ENCODE measurements around the gene MILR1.

MILR1 gene

DNA sequence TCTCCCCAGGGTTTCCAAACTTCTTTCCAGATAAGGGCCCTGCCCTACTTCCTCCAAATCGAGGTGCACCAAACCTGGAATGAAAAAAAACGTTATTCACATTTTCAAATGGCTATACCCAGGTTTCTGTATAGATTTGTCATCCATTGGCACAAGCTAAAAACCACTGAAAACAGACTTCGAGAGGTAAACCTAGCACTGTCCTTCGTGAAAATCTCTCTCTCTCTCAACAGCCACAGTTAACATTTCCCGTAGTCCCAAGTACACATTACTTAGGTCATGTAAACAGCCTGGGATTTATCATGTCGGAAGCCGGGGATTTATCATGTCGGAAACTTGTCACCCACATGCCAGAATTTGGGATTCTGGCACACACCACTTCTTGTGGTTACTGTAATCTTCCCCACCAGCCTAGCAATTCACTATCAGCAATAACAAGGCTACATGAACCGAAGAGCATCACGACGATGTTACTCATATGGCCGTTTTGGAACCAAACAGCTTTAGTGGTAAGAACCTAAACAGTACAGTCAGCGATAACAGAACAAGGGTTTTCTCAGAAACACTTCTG is 55.9 kb downstream of the MILR1 start:
- no peak for FAIRE-seq

DNA sequence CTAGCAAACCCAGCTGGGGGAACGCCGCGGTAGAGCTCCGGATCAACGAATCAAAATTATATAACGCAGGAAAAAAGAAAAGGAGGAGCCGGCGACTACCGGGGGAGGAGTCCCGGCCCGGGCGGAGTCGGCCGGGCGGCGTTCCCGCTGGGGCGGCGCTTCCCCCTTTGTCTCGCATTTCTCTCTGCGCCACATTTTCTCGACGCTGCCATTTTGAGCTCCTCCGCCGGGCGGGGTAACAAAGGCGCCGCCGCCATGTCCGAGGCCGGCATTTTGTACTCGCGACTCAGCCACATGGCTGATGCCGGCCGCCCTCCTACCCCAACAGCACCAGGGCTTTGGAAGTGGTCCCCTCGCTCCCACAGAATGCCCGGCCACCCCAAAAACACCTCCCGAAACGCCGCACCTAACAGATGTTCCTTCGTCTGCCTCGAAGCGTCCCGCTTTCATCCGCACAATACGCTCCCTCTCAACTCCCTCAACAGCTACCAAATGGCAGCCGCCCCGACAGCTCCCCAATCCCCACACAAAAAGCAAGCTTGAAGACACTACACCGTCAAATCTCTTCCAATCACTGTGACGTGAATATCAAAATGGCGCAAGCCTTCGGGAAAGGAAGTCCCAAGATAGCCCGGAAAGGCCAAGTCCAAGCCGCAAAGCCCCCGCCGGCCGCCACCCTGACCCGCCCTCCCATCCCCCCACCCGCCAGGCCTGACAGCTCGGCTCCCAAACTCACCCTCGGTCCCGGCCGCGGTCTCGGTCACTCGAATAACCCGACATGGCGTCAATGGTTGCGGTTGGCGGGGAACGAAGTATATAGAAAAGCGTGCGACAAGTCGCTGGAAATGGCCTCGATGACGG is 56.7 kb downstream of the MILR1 start:
- no peak for FAIRE-seq

- peak; percentile 84 for FAIRE-seq
Observed at GRCh38 chr17:64506201-64506575, 57.3 kb downstream of the MILR1 start, which contains the start of gene DDX5. Gene DDX5, minus strand, starts transcription at chr17:64506289. Its CDS starts 170 bp downstream, at chr17:64506119.

DNA sequence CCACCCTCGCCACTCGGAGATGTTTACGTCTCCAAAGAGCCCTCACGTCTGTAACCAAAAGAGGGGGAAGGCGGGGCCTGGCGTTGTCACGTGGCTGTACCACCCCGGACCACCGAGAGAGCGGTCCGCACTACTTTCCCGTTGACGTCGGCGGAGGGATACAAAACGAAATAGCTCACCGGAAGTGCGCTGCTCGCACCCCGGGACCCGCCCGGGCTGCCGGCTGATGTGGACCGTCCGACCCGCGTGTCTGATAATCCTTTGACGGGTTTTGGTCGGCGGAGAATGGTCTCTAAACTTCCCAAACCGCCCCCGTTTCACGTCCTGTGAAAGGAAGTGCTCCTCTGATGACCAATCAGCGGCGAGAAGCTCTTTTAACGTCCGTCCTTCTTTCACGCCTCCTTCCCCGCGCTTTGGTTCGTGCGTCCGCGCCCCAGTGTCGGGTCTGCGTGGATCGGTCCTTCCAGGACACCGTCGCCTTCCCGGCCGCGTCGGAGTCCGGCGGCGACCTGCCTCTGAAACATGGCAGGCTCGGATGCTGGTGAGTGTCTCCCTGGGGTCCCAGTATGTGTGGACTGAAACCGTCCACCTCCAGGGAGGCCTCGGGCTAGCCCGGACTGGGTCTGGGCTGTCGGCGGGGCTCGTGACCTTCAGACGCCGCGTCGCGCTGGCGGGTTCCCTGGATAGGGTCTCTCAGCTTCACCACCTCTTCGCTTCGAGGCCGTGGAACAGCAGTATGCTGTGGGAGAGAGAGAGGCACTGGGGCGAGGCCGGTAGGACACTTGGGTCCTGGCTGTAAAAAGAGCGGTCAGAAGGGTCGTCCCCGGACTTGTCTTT is 57.9 kb downstream of the MILR1 start, which contains the start of gene CEP95:
Gene CEP95 (plus strand): TSS at position 402 of the 837 bp plus-strand sequence. CDS start 121 bp downstream, at position 523.
- peak; percentile 82 for FAIRE-seq

DNA sequence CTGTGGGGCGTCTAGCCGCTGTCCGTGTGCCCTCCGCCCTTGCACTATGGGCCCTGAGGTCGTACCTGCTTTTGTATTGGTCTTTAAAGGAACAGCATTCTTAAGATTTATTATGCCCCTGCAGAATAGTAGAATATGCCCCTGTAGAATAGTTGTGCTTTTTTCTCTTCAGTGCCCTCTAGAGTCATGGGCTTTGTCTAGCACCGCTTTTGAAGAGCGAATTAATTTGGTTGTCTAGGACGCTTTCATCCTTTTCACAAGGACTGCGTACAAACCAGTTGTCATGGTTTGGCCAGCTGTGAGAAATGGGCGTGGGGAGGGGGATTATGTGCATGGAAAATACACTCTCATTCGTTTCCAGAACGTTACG is 58.5 kb downstream of the MILR1 start:
- no peak for FAIRE-seq

GRCh38 chr17:64508683-64509082 is 59.8 kb downstream of the MILR1 start:
- no peak for FAIRE-seq

DNA sequence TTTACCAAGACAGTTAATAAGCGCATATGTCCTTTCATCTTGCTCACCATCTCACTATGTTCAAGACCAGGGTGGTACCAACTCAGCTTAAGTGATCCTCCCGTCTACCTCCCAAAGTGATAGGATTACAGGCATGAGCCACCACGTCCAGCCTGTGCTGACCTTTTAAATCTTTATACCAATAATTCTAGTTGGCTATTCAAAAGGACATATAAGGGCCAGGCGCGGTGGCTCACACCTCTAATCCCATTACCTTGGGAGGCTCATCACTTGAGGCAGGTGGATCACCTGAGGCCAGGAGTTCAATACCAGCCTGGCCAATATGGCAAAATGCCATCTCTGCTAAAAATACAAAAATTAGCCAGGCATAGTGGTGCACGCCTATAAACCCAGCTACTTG is 60.3 kb downstream of the MILR1 start:
- no peak for FAIRE-seq

GRCh38 chr17:64515419-64515818 is 66.5 kb downstream of the MILR1 start:
- no peak for FAIRE-seq

DNA sequence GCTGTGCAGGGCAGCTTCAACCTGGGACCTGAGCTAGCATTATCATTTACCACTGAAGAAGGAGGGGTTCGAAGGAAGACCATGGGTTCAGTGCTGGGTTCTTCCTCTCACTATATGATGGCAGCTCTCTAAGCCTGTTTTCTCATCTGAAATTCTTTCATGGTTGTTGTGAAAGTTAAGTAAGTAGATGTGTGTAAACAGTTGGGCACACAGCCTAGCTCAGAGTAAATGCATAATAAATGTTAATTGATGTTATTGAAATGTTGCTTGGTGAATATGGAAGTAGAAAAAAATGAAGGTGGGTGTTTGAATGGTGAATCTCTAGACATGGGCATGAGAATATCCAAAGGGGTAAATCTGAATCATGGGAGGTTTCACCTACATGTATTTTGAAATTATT is 66.9 kb downstream of the MILR1 start:
- FAIRE-seq, result no peak

Measured in G401.6 (cell line).